ENCODE data around the gene CYP19A1. TPM values are rescaled to one million over a fixed set of nuclear protein-coding genes. Genes with fewer than 3 reads are reported as not detected.

The CYP19A1 gene
- total and polyA plus RNA-seq, 5 experiments from 2014 or later = not detected

DNA sequence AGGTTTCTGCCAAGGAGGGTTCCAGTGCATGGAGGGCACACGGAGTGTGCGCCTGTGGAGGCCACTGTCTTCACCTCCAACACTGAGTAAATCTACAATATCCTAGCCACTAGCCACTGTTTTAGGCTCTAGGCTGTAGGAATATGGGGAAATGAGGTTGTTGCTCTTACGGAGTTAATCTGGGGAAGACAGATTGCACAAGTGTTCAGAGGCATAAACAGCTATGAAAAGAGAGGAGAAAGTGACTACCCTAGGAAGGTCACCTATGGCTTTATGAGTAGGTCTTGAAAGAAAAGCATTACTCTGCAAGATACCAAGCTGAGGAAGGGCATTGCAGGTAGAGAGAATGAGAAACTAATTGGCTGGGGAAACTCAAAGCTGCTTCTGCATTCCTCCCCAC, 85.7 kb downstream of the CYP19A1 start:
- Mint-ChIP-seq H3K27me3 (peaks cover 9 to 29% (median 11%) of the 10 kb centered on the region in 5 donors), H3K4me3 (no peak overlapping the region), H3K27ac (no peak overlapping the region), H3K4me1 (no peaks in the 10 kb centered on the region), H3K36me3 (no peaks in the 10 kb centered on the region), H3K9me3 (peaks cover 0 to 4% (median 0%) of the 10 kb centered on the region in 9 donors)
- POLR2A ChIA-PET = no interaction called here
- ATAC-seq (no peak), DNase-seq (no peak)

DNA sequence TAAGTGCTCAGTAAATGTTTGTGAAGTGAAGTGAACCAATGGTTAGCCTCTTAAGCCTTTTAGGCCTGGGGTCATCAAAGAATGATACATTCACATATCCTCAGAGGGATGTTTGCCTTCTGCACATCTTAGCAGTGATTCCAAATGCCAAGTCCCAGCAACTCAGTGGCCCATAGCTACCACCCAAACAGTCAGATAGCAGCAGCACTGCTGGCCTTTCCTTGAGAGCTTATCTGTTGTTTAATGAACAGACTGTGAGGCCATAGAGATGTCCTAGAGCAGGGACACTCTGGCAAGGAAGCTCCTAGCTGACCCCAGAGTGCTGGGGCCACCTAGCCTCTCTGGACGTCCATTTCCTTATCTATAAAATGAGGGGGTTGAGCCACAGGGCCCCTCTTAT, 86.8 kb downstream of the CYP19A1 start:
- POLR2A ChIA-PET = no interaction called here
- DNase-seq (no peak), ATAC-seq (no peak)
- Mint-ChIP-seq H3K9me3 (peaks cover 0 to 4% (median 0%) of the 10 kb centered on the region in 9 donors), H3K4me3 (no peak overlapping the region), H3K36me3 (no peaks in the 10 kb centered on the region), H3K27me3 (peaks cover 9 to 29% (median 16%) of the 10 kb centered on the region in 5 donors), H3K27ac (no peak overlapping the region), H3K4me1 (peaks cover 0 to 2% (median 0%) of the 10 kb centered on the region in 4 donors)

DNA sequence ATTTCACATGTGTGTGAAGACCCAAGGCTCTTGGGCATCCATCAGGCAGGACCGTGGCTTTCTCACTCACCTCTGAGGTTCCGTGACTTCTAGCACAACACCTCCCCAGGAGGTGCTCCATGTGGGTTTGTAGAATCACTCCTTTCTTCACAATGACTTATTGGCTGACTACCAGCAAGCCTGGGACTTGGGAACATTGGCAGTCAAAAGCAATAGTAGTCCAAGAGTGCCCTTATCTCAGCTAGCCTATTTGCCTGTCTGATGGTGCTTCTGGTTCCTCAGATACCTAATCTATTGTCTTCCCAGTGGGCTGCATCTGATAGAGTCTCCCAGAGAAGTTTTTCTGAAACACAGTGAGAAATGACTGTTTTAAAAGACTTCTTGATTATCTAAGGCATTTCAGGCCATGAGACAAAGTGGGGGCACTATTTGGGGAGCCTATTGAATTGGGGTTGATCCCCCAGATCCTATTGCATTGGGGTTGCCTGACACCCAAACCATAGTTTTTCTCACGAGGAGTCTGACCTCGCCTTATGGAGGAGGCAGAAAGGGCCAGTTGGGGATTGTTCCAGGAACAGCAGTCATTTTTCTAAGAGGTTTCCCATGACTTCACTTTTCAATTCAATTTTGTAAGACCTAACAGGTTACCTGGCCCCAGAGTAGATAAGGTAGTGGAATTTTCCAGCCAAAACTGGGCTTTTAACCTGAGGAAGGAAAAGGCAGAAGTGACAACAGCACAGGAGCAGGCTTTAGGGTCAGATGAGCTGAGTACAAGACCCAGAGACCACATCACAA, 88.0 kb downstream of the CYP19A1 start:
- POLR2A ChIA-PET = no interaction called here
- Mint-ChIP-seq H3K27ac (peak overlapping the region in 1 of 10 donors; percentile 18), H3K4me1 (peaks cover 0 to 2% (median 0%) of the 10 kb centered on the region in 4 donors), H3K4me3 (no peak overlapping the region), H3K27me3 (peaks cover 9 to 29% (median 15%) of the 10 kb centered on the region in 5 donors), H3K9me3 (peaks cover 0 to 4% (median 0%) of the 10 kb centered on the region in 9 donors), H3K36me3 (no peaks in the 10 kb centered on the region)
- ATAC-seq (no peak), DNase-seq (no peak)

DNA sequence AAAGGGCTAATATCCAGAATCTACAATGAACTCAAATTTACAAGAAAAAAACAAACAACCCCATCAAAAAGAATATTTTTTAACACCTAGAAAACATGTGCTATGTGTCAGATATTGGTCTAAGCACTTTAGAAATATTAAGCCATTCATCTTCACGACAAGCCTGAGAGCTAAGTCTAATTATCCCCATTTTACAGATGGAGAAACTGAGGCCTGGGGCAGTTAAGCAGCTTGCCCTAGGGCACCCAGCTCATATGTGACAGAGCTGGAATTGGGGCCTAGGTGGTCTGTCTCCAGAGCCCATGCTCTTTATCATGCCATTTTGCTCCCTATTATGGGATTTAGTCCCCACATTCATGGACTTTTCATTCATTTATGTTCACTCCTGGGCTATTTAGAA, 92.8 kb downstream of the CYP19A1 start:
- Mint-ChIP-seq H3K4me1 (peaks cover 0 to 2% (median 0%) of the 10 kb centered on the region in 4 donors), H3K36me3 (no peaks in the 10 kb centered on the region), H3K9me3 (peaks cover 0 to 4% (median 0%) of the 10 kb centered on the region in 9 donors), H3K27me3 (peaks cover 6 to 15% (median 13%) of the 10 kb centered on the region in 5 donors), H3K27ac (no peak overlapping the region), H3K4me3 (no peak overlapping the region)
- POLR2A ChIA-PET = no interaction called here
- no peak for ATAC-seq
- no peak for DNase-seq

DNA sequence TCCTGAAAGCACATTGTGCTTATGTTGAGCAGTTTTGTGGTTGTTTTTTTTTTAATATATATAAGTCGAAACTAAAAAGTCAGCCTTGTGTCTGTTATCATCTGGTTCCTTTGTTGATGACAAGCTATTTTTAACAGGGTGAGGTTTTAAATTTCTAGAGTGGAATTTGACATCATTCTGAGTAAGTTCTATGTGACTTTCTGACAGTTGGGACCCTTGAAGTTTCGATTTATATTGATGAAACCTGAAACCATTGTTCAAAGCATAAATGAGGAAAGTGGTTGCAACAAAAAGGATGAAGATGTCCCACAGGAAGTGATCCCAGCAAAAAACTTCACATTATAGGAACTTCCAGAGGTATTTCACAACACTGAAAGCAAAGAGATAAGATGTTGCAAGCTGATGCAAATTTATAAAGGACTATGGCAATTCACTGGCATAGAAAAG, 94.0 kb downstream of the CYP19A1 start:
- POLR2A ChIA-PET = no interaction called here
- DNase-seq (no peak), ATAC-seq (no peak)
- Mint-ChIP-seq H3K9me3 (peaks cover 0 to 4% (median 0%) of the 10 kb centered on the region in 9 donors), H3K27me3 (peaks cover 6 to 23% (median 19%) of the 10 kb centered on the region in 5 donors), H3K4me1 (peaks cover 0 to 2% (median under 1%) of the 10 kb centered on the region in 4 donors), H3K27ac (no peak overlapping the region), H3K36me3 (no peaks in the 10 kb centered on the region), H3K4me3 (no peak overlapping the region)

DNA sequence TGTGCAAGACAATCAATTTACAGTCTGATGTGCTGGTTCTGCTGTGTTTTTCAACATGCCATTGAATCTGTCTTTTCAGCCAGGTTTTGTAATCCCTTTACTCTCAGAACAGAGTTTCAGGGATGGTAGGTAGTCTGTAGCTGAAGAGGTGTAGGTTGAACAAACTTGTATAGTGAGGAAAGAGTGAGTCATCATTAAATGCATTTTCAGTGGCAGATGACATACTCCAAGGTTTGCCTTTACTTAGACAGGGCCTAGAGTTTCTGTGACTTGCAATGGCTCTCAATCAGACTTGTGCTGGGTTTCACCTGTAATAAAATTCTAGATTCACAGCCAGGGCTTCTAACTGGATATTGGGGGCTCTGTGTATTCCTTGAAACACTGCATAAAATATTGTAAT, 94.6 kb downstream of the CYP19A1 start:
- Mint-ChIP-seq H3K27ac (no peak overlapping the region), H3K4me3 (no peak overlapping the region), H3K27me3 (peaks cover 3 to 23% (median 15%) of the 10 kb centered on the region in 5 donors), H3K4me1 (peaks cover 0 to 2% (median under 1%) of the 10 kb centered on the region in 4 donors), H3K9me3 (no peaks in the 10 kb centered on the region), H3K36me3 (no peaks in the 10 kb centered on the region)
- POLR2A ChIA-PET = no interaction called here
- DNase-seq (no peak), ATAC-seq (no peak)

DNA sequence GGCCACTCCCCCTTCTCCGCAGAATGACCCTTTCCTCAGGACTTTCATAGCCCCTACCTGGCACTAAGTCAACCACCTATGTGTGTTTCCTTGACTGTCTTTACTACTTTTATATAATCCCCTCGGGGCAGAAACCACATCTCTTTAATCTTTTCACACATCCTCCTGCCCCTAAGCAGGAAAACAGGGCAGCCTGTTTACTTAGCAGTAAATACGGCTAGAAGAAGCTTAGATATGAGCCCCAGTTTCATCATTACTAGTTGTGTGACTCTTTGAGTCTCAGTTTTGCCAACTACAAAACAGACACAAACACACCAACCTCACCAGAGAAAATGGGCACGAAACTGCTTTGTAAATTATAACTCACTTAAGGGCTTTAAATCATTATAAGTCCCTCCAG, 98.3 kb downstream of the CYP19A1 start:
- POLR2A ChIA-PET = no interaction called here
- Mint-ChIP-seq H3K27me3 (peaks cover 1 to 28% (median 12%) of the 10 kb centered on the region in 5 donors), H3K27ac (no peak overlapping the region), H3K9me3 (no peaks in the 10 kb centered on the region), H3K36me3 (no peaks in the 10 kb centered on the region), H3K4me3 (no peak overlapping the region), H3K4me1 (peaks cover 0 to 2% (median 0%) of the 10 kb centered on the region in 4 donors)
- DNase-seq (no peak), ATAC-seq (no peak)

DNA sequence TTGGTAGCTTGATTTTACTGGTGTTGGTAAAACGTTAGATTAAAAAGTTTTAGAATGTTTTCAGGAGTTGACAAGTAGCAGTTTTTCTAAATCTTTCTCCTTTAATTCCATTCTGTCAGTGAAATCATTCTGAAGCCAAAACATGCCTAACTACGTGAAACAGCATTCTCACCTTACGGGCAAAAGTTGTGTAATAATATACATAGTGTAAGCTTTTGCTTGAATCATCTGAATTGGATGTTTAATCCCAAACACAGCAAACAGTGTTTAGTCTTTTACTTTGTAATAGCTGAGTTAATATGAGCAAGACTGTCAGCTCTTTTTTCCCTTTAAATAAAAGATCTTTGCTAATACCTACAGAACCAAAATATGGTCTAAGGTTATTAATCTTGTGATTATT, 100.6 kb downstream of the CYP19A1 start:
- H3K4me1 Mint-ChIP-seq = peaks cover 0 to 2% (median 0%) of the 10 kb centered on the region in 4 donors
- DNase-seq (no peak), ATAC-seq (no peak)
- H3K27me3 Mint-ChIP-seq = peaks cover 1 to 28% (median 24%) of the 10 kb centered on the region in 5 donors
- peaks cover 0 to 2% (median 0%) of the 10 kb centered on the region in 9 donors for H3K9me3 Mint-ChIP-seq
- H3K27ac Mint-ChIP-seq = no peak overlapping the region
- H3K4me3 Mint-ChIP-seq = no peak overlapping the region
- POLR2A ChIA-PET = no interaction called here
- no peaks in the 10 kb centered on the region for H3K36me3 Mint-ChIP-seq

DNA sequence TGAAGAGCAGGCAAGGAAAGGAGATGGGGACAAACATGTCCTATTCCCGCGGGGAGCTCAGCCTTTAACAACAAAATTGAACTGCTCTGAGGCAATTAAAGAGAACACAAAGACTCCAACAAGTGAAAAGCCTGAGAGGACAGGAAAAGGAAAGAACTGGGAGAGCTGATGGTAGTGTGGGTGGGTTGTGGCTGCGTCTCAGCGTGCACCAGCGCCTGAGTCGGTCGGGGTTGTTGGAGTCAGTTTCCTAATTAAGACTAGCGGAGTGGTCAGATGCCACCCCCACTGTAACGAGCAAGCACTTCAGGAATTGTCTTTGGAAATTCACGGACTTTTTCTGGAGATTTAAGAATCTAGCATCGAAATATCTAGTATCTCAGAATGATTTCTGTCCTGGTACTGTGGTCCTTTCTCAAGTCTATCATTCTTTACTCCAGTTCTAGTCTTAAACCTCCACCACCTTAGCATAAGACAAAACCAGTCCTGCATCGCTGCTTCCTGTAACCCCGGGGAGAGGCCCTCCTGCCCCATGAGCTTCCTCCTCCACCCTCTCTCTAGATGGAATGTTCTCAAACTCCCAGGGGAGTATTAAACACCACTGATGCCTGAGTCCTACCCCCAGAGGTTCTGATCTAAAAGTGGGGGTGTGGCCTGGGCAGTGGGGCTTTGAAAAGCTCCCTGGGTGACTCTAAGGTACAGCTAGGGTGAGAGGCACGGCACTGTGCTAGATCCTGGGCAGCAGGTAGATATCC, 104.0 kb downstream of the CYP19A1 start:
- ATAC-seq (no peak), DNase-seq (no peak)
- H3K27ac Mint-ChIP-seq = no peak overlapping the region
- H3K4me1 Mint-ChIP-seq = no peaks in the 10 kb centered on the region
- POLR2A ChIA-PET = no interaction called here
- peaks cover 0 to 20% (median 11%) of the 10 kb centered on the region in 5 donors for H3K27me3 Mint-ChIP-seq
- peaks cover 0 to 2% (median 0%) of the 10 kb centered on the region in 9 donors for H3K9me3 Mint-ChIP-seq
- H3K4me3 Mint-ChIP-seq = no peak overlapping the region
- no peaks in the 10 kb centered on the region for H3K36me3 Mint-ChIP-seq

DNA sequence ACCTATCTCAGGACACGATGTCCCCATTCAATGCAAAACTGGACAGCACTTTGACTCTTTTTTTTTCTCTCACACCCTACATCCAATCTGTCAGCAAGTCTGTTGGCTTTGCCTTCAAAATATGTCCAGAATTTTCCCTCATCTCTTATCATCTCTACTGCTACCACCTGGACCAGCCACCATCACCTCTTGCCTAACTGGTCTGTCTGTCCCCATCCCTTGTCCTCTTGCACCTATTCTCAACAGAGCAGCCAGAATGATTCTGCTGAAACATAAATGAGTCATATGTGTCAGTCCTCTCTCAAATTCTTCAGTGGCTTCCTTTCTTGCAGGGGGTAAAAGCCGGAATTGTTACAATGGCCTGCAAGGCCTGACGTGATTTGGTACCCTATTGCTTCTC, 105.8 kb downstream of the CYP19A1 start:
- ATAC-seq (no peak), DNase-seq (no peak)
- H3K27ac Mint-ChIP-seq = no peak overlapping the region
- H3K36me3 Mint-ChIP-seq = no peaks in the 10 kb centered on the region
- POLR2A ChIA-PET = no interaction called here
- H3K9me3 Mint-ChIP-seq = peaks cover 0 to 2% (median 0%) of the 10 kb centered on the region in 9 donors
- no peak overlapping the region for H3K4me3 Mint-ChIP-seq
- H3K27me3 Mint-ChIP-seq = peaks cover 0 to 16% (median 9%) of the 10 kb centered on the region in 5 donors
- peaks cover 0 to 4% (median 0%) of the 10 kb centered on the region in 4 donors for H3K4me1 Mint-ChIP-seq

DNA sequence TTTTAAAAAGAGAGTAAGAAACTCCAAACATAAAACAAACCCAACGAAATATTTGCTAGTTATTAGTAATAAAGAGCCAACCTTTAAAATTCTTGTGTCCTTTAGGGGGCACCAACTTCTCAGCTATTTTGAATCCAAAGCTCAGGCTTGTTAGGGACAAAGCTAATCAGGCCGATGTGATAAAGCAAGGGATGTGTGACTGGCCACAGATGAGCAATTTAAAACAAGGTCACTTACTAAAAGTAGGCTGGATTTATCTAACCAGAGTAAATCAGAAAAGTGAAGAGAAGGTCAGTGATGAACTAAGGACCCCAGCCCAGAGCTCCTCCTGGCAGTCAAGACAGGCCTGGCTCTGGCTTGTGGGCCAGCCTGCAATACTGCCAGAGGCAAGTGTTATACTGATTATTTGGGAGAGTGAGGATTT, 108.5 kb downstream of the CYP19A1 start:
- peaks cover 9 to 18% (median 15%) of the 10 kb centered on the region in 5 donors for H3K27me3 Mint-ChIP-seq
- ATAC-seq = no peak
- POLR2A ChIA-PET = no interaction called here
- H3K27ac Mint-ChIP-seq = no peak overlapping the region
- no peak overlapping the region for H3K4me3 Mint-ChIP-seq
- H3K36me3 Mint-ChIP-seq = no peaks in the 10 kb centered on the region
- H3K4me1 Mint-ChIP-seq = peaks cover 0 to 4% (median 0%) of the 10 kb centered on the region in 4 donors
- no peak for DNase-seq
- H3K9me3 Mint-ChIP-seq = peaks cover 0 to 2% (median 0%) of the 10 kb centered on the region in 9 donors

DNA sequence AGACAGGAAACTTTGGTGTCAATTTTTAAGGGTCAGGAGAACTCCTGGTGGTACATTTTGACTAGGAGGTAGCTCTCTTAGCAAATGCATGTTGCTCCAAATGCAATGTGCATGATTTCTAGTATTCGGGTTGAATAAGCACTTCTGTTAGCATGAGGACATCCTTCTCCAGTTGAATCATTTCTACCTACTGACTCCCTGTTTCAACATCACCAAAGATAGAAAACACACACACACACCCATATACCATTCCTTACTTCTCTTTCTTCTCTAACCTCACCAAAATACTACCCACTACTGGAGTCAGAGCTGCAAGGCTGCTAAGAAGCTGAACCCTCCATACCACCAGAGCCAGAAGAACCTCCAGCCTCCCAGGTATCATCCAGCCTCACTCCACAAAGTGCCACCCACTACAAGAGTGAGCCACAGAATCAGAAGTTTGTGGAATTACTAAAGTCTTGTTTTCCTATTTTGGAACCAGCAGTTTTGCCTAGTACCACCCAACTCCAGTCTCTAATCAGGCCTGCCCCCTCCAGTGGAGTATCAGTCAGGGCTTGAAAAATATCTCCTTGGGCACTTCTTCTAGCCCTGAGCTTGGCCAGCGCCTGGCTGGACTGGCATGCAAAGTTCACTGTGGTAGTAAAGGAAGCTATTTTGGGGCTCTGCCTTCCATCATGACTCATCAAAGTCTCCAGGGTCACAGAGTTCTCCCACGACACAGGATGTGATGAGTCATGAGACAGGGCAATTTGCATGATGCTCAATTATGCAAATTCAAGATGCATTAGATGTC, 110.3 kb downstream of the CYP19A1 start:
- H3K27me3 Mint-ChIP-seq = peaks cover 4 to 25% (median 11%) of the 10 kb centered on the region in 5 donors
- DNase-seq (no peak), ATAC-seq (no peak)
- POLR2A ChIA-PET = no interaction called here
- no peaks in the 10 kb centered on the region for H3K9me3 Mint-ChIP-seq
- no peaks in the 10 kb centered on the region for H3K36me3 Mint-ChIP-seq
- no peak overlapping the region for H3K4me3 Mint-ChIP-seq
- peaks cover 0 to 4% (median 0%) of the 10 kb centered on the region in 4 donors for H3K4me1 Mint-ChIP-seq
- no peak overlapping the region for H3K27ac Mint-ChIP-seq
